A549 (cell line): ENCODE measurements around the gene GGT1.

Source experiments
- CBX2 ChIP-seq: fragments of 200-600 bp; sonication (generic); IDR thresholded peaks from 2 replicates; pipeline ENCODE4 v1.6.1; 2016; ENCODE audit warnings: low read depth, mild to moderate bottlenecking, borderline replicate concordance
- EP300 ChIP-seq, 2 experiments: fragments of >200 bp; sonication (Bioruptor Twin); formaldehyde crosslinking; IDR thresholded peaks; 2 replicates in 1 of 2; 3 replicates in 1 of 2; pipeline ENCODE4 v1.6.1; 2016 to 2017
- MYC ChIP-seq: IDR thresholded peaks from 2 replicates; pipeline ENCODE4 v1.6.1; 2012; ENCODE audit warnings: mild to moderate bottlenecking, inconsistent platforms, low read length, improper control_type of control experiment, borderline replicate concordance
- NR3C1 ChIP-seq: fragments of >200 bp; sonication (Bioruptor Twin); formaldehyde crosslinking; IDR thresholded peaks from 3 replicates; pipeline ENCODE4 v1.6.1; 2017
- POLR2A ChIP-seq: IDR thresholded peaks from 2 replicates; pipeline ENCODE4 v1.6.1; 2012; ENCODE audit warnings: mild to moderate bottlenecking, low read length
- RCOR1 ChIP-seq: fragments of 150-350 bp; IDR thresholded peaks from 2 replicates; pipeline ENCODE4 v1.6.1; 2014; ENCODE audit warnings: antibody characterized with exemption, low read length, low read depth
- SMC3 ChIP-seq: fragments of >200 bp; sonication (Bioruptor Twin); formaldehyde crosslinking; IDR thresholded peaks from 3 replicates; pipeline ENCODE4 v1.6.1; 2018; ENCODE audit warnings: inconsistent platforms
- TF ChIP-seq, protein P1 (sequence below): fragments of >200 bp; sonication (Bioruptor Twin); formaldehyde crosslinking; IDR thresholded peaks from 3 replicates; pipeline ENCODE4 v1.5.1; 2016
- TF ChIP-seq, protein P2 (sequence below): fragments of 200-600 bp; sonication (generic); IDR thresholded peaks from 2 replicates; pipeline ENCODE4 v1.6.1; 2016; ENCODE audit warnings: antibody characterized with exemption, mild to moderate bottlenecking, moderate library complexity
- TF ChIP-seq, protein P3 (sequence below): fragments of 450-650 bp; IDR thresholded peaks from 2 replicates; pipeline ENCODE4 v1.6.1; 2014; ENCODE audit warnings: antibody characterized with exemption
- TF ChIP-seq, protein P4 (sequence below): IDR thresholded peaks from 2 replicates; pipeline ENCODE4 v1.6.1; 2012

DNA sequence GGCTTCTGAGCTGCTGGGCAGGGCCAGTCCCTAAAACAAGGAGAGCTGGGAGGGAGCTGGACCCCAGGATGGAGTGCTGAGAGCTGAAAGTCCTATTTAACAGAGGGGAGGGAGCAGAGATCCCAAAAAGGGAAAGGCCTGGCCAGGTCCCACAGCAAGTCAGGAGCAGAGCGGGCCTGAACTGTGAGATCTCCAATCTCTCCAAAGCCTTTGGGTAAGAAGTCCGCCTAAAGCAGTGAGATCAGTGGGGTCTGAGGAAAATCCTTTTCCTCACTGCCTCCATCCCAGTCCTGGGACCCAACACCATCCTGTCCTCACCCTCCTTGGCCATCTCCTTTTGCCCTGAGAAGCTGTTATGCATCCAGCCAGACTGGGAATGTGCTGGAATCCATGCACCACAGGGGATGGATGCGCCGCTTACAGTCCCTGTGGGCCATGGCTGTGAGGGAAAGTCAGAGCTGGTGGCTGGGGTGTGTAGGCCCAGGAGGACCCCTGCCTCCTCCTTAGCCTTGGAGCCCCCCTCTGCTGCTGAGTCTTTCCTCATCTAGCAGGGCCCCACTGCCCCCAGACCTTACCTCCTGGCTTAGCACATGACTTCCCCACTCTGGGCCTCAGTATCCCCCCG is 18.7 kb upstream of the GGT1 start:
- TF ChIP-seq, protein P1, sequence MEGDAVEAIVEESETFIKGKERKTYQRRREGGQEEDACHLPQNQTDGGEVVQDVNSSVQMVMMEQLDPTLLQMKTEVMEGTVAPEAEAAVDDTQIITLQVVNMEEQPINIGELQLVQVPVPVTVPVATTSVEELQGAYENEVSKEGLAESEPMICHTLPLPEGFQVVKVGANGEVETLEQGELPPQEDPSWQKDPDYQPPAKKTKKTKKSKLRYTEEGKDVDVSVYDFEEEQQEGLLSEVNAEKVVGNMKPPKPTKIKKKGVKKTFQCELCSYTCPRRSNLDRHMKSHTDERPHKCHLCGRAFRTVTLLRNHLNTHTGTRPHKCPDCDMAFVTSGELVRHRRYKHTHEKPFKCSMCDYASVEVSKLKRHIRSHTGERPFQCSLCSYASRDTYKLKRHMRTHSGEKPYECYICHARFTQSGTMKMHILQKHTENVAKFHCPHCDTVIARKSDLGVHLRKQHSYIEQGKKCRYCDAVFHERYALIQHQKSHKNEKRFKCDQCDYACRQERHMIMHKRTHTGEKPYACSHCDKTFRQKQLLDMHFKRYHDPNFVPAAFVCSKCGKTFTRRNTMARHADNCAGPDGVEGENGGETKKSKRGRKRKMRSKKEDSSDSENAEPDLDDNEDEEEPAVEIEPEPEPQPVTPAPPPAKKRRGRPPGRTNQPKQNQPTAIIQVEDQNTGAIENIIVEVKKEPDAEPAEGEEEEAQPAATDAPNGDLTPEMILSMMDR, result no peak
- TF ChIP-seq, protein P2, sequence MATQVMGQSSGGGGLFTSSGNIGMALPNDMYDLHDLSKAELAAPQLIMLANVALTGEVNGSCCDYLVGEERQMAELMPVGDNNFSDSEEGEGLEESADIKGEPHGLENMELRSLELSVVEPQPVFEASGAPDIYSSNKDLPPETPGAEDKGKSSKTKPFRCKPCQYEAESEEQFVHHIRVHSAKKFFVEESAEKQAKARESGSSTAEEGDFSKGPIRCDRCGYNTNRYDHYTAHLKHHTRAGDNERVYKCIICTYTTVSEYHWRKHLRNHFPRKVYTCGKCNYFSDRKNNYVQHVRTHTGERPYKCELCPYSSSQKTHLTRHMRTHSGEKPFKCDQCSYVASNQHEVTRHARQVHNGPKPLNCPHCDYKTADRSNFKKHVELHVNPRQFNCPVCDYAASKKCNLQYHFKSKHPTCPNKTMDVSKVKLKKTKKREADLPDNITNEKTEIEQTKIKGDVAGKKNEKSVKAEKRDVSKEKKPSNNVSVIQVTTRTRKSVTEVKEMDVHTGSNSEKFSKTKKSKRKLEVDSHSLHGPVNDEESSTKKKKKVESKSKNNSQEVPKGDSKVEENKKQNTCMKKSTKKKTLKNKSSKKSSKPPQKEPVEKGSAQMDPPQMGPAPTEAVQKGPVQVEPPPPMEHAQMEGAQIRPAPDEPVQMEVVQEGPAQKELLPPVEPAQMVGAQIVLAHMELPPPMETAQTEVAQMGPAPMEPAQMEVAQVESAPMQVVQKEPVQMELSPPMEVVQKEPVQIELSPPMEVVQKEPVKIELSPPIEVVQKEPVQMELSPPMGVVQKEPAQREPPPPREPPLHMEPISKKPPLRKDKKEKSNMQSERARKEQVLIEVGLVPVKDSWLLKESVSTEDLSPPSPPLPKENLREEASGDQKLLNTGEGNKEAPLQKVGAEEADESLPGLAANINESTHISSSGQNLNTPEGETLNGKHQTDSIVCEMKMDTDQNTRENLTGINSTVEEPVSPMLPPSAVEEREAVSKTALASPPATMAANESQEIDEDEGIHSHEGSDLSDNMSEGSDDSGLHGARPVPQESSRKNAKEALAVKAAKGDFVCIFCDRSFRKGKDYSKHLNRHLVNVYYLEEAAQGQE, result no peak
- TF ChIP-seq, protein P3, sequence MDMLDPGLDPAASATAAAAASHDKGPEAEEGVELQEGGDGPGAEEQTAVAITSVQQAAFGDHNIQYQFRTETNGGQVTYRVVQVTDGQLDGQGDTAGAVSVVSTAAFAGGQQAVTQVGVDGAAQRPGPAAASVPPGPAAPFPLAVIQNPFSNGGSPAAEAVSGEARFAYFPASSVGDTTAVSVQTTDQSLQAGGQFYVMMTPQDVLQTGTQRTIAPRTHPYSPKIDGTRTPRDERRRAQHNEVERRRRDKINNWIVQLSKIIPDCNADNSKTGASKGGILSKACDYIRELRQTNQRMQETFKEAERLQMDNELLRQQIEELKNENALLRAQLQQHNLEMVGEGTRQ, result no peak
- TF ChIP-seq EP300 (IDR thresholded peaks at IDR 0.05), result no peak
- TF ChIP-seq SMC3, result no peak
- TF ChIP-seq RCOR1, result no peak
- TF ChIP-seq POLR2A, result no peak
- no peak for TF ChIP-seq MYC
- TF ChIP-seq, protein P4, sequence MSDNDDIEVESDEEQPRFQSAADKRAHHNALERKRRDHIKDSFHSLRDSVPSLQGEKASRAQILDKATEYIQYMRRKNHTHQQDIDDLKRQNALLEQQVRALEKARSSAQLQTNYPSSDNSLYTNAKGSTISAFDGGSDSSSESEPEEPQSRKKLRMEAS, result no peak
- TF ChIP-seq CBX2, result no peak
- TF ChIP-seq NR3C1, result no peak
